ENCODE results near the gene SNTG2. TPM values are rescaled to one million over a fixed set of nuclear protein-coding genes. Genes with fewer than 3 reads are reported as not detected.

Gene SNTG2
- total and polyA plus RNA-seq, 2 experiments from 2014 or later, result 0.66 to 1.0 TPM

DNA sequence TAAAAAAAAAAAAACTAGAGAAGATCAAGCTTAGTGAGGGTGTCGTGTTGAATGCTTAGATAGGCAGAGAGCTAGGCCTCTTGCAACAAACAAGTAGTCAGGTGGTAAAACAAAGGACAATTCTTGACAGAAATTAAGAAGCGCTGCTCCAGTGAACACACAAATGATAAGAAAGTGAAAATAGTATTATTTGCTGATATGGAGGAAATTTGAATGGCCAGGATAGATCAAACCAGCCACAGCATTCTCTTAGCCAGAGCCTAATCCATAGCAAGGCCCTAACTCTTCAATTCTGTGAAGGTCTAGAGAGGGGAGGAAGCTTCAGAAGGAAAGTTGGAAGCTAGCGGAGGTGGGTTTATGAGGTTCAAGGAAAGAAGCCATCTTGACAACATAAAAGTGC, 121.0 kb downstream of the SNTG2 start:
- no peak for DNase-seq (ENCODE audit: low read depth in 1 of 2, low spot score in 1 of 2)
- Histone ChIP-seq H3K36me3 (no peaks in the 10 kb centered on the region), H3K27me3 (no peaks in the 10 kb centered on the region), H3K27ac (no peak overlapping the region), H3K4me3 (no peak overlapping the region), H3K9me3 (ENCODE audit: low read depth) (no peaks in the 10 kb centered on the region), H3K4me1 (ENCODE audit: low read depth) (no peaks in the 10 kb centered on the region)
- TF ChIP-seq, protein P1, sequence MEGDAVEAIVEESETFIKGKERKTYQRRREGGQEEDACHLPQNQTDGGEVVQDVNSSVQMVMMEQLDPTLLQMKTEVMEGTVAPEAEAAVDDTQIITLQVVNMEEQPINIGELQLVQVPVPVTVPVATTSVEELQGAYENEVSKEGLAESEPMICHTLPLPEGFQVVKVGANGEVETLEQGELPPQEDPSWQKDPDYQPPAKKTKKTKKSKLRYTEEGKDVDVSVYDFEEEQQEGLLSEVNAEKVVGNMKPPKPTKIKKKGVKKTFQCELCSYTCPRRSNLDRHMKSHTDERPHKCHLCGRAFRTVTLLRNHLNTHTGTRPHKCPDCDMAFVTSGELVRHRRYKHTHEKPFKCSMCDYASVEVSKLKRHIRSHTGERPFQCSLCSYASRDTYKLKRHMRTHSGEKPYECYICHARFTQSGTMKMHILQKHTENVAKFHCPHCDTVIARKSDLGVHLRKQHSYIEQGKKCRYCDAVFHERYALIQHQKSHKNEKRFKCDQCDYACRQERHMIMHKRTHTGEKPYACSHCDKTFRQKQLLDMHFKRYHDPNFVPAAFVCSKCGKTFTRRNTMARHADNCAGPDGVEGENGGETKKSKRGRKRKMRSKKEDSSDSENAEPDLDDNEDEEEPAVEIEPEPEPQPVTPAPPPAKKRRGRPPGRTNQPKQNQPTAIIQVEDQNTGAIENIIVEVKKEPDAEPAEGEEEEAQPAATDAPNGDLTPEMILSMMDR (IDR thresholded peaks at IDR 0.05; ENCODE audit: low read depth, low read length), result no peak

DNA sequence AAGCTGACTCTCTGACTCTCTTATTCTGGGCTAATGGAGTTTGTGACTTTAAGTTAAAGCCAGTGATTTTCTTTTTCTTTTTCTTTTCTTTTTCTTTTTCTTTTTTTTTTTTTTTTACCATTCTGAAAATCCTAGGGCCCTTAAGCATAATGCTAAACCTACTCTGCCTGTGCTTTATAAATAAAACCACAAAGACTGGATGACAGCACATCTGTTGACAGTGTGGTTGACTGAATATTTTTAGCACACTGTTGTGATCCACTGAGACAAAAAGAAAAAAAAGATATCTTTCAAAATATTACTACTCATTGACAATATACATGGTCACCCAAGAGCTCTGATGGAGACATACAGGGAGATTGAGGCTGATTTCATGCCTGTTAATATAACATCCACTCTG, 121.6 kb downstream of the SNTG2 start:
- H3K27ac ChIP-seq, result no peak overlapping the region
- DNase-seq (ENCODE audit: low read depth in 1 of 2, low spot score in 1 of 2), result no peak
- TF ChIP-seq, protein P1 (IDR thresholded peaks at IDR 0.05; ENCODE audit: low read depth, low read length), result no peak
- no peaks in the 10 kb centered on the region for H3K27me3 ChIP-seq
- H3K36me3 ChIP-seq, result no peaks in the 10 kb centered on the region
- no peak overlapping the region for H3K4me3 ChIP-seq
- no peaks in the 10 kb centered on the region for H3K4me1 ChIP-seq (ENCODE audit: low read depth)
- no peaks in the 10 kb centered on the region for H3K9me3 ChIP-seq (ENCODE audit: low read depth)

DNA sequence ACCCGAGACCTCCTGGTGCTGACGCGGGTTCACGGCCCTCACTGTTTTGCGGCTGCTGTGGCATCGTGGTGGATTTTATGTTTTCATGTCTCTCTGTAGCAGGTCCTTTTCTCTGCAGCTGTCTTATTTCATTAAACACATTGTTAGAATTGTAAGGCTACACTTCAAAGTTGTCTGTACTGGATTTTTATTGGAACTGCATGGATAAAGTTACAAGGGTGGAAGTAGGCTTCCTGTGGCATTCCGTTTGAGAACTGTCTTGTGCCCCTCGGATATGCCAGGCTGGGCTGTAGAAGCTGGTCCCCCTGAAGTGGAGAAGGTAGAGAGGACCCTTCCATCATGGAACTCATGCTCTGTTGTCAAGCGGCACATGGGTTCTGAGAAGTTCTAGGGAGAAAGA, 127.3 kb downstream of the SNTG2 start:
- Histone ChIP-seq H3K27ac (no peak overlapping the region), H3K4me1 (ENCODE audit: low read depth) (no peaks in the 10 kb centered on the region), H3K36me3 (no peaks in the 10 kb centered on the region), H3K4me3 (no peak overlapping the region), H3K9me3 (ENCODE audit: low read depth) (no peaks in the 10 kb centered on the region), H3K27me3 (no peaks in the 10 kb centered on the region)
- no peak for DNase-seq (ENCODE audit: low read depth in 1 of 2, low spot score in 1 of 2)
- TF ChIP-seq, protein P1 (IDR thresholded peaks at IDR 0.05; ENCODE audit: low read depth, low read length), result no peak

DNA sequence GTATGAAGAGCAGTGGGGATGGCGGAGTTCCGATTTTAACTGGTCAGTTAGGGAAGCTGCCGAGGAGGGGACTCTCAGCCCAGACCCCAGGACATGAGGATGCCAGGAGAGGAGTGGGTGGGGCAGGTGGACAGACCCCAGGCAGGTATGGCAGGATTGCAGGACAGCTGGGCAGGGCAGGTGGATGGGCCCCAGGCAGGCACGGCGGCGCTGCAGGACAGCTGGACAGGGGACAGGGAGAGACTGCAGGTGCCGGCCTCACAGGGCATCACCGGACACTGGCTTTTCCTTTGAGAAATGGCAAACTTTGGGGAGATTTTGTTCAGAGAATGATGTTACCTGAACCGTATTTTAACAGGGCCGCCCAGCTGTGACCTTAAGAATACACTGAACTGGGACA, 127.7 kb downstream of the SNTG2 start:
- TF ChIP-seq, protein P1 (IDR thresholded peaks at IDR 0.05; ENCODE audit: low read depth, low read length), result no peak
- no peak for DNase-seq (ENCODE audit: low read depth in 1 of 2, low spot score in 1 of 2)

DNA sequence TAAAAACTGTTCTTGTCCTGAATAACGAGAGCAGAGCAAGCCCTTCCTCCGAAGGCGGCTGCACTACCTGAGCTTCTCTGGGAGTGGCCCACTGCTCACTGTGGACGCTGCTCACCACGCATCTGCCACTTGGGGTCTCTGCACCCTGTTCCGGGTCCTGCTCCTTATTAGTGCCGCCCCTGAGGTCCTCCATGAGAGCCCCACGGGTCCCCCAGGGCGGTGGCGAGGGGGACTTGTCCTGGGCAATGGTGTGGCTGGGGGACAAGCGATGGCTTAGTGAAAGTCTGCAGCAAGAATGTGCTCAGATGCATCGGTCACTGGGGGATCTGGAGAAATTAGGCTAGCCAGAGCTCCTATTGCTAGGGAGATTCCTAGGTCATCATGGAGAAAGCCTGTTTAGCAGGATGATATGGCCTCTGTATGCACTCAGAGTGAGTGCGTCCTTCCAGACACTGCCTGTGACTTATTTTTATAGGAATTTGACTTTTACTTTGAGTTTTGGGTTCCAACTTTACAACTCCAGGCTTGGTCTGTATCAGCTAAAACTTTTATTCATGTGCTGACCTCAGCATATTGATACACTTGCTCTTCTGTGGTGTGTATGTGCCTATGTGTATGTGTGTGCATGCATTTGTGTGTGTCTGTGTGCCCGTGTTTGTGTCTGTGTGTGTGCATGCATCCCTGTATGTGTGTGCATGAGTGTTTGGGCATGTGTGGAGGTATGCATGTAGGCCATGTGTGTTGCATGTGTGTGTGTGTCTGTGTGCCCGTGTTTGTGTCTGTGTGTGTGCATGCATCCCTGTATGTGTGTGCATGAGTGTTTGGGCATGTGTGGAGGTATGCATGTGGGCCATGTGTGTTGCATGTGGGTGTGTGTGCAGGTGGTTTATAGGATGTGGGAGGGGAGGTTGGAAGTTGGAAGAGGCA, 129.5 kb downstream of the SNTG2 start:
- TF ChIP-seq, protein P1 (IDR thresholded peaks at IDR 0.05; ENCODE audit: low read depth, low read length), result no peak
- no peaks in the 10 kb centered on the region for H3K4me1 ChIP-seq (ENCODE audit: low read depth)
- no peak overlapping the region for H3K4me3 ChIP-seq

More for the DNA sequence above, 127.7 kb downstream of the SNTG2 start:
- Histone ChIP-seq H3K27ac (no peak overlapping the region), H3K4me3 (no peak overlapping the region), H3K4me1 (ENCODE audit: low read depth) (no peaks in the 10 kb centered on the region), H3K9me3 (ENCODE audit: low read depth) (no peaks in the 10 kb centered on the region), H3K36me3 (no peaks in the 10 kb centered on the region), H3K27me3 (no peaks in the 10 kb centered on the region)

More for the DNA sequence above, 129.5 kb downstream of the SNTG2 start:
- no peak for DNase-seq (ENCODE audit: low read depth in 1 of 2, low spot score in 1 of 2)
- Histone ChIP-seq H3K36me3 (no peaks in the 10 kb centered on the region), H3K27me3 (no peaks in the 10 kb centered on the region), H3K27ac (no peak overlapping the region), H3K9me3 (ENCODE audit: low read depth) (no peaks in the 10 kb centered on the region)

All from cardiac muscle cell (in vitro differentiated cells and primary cell).